ENCODE data around the gene TGFBR3.
"Not testable (repeated sequence)": the region's sequence is repeated elsewhere in the genome, so short reads cannot be mapped to it uniquely, and the experiment has no call there.

Gene TGFBR3

DNA sequence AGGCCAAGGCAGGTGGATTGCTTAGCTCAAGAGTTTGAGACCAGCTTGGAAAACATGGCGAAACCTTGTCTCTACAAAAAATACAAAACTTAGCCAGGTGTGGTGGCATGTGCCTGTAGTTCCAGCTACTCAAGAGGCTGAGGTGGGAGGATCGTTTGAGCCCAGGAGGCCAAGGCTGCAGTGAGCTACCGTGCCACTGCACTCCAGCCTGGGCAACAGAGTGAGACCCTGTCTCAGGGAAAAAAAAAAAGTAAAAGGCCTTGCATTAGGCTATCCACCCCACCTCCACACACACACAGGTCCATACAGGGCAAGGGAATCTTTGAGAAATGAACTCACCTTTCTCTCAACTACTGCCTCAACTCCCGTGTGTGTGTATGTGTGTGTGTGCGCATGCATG is 33.9 kb downstream of the TGFBR3 start:
- H3K4me1 ChIP-seq (ENCODE audit: insufficient read depth, low read length); H3K9me3 ChIP-seq (ENCODE audit: low read length); H3K4me3 ChIP-seq (ENCODE audit: low read length); H3K36me3 ChIP-seq (ENCODE audit: insufficient read depth, low read length); H3K27me3 ChIP-seq (ENCODE audit: insufficient read depth, low read length); H2AFZ ChIP-seq (ENCODE audit: low read depth, low read length): not testable (repeated sequence)

GRCh38 chr1:91851130-91852010 is 34.6 kb downstream of the TGFBR3 start:
- no peak overlapping the region for H2AFZ ChIP-seq (ENCODE audit: low read depth, low read length)
- H3K4me3 ChIP-seq (ENCODE audit: low read length) = no peak overlapping the region
- H3K27me3 ChIP-seq (ENCODE audit: insufficient read depth, low read length) = no peaks in the 10 kb centered on the region
- H3K4me1 ChIP-seq (ENCODE audit: insufficient read depth, low read length) = no peaks in the 10 kb centered on the region
- H3K36me3 ChIP-seq (ENCODE audit: insufficient read depth, low read length) = no peaks in the 10 kb centered on the region
- H3K9me3 ChIP-seq (ENCODE audit: low read length) = no peaks in the 10 kb centered on the region

GRCh38 chr1:91850708-91851107 is 35.2 kb downstream of the TGFBR3 start:
- no peaks in the 10 kb centered on the region for H3K9me3 ChIP-seq (ENCODE audit: low read length)
- H3K4me1 ChIP-seq (ENCODE audit: insufficient read depth, low read length) = no peaks in the 10 kb centered on the region
- H2AFZ ChIP-seq (ENCODE audit: low read depth, low read length) = no peak overlapping the region
- H3K36me3 ChIP-seq (ENCODE audit: insufficient read depth, low read length) = no peaks in the 10 kb centered on the region
- no peaks in the 10 kb centered on the region for H3K27me3 ChIP-seq (ENCODE audit: insufficient read depth, low read length)
- no peak overlapping the region for H3K4me3 ChIP-seq (ENCODE audit: low read length)

- Histone ChIP-seq H3K27me3 (ENCODE audit: insufficient read depth, low read length) (no peaks in the 10 kb centered on the region), H3K4me3 (ENCODE audit: low read length) (no peak overlapping the region), H3K9me3 (ENCODE audit: low read length) (no peaks in the 10 kb centered on the region), H3K36me3 (ENCODE audit: insufficient read depth, low read length) (no peaks in the 10 kb centered on the region), H2AFZ (ENCODE audit: low read depth, low read length) (no peak overlapping the region), H3K4me1 (ENCODE audit: insufficient read depth, low read length) (no peaks in the 10 kb centered on the region)
Measured at GRCh38 chr1:91847851-91848250, 38.1 kb downstream of the TGFBR3 start.

- Histone ChIP-seq H3K4me1 (ENCODE audit: insufficient read depth, low read length) (no peaks in the 10 kb centered on the region), H3K36me3 (ENCODE audit: insufficient read depth, low read length) (no peaks in the 10 kb centered on the region), H3K9me3 (ENCODE audit: low read length) (no peaks in the 10 kb centered on the region), H2AFZ (ENCODE audit: low read depth, low read length) (no peak overlapping the region), H3K27me3 (ENCODE audit: insufficient read depth, low read length) (no peaks in the 10 kb centered on the region), H3K4me3 (ENCODE audit: low read length) (no peak overlapping the region)
Measured at GRCh38 chr1:91846639-91847013, 39.3 kb downstream of the TGFBR3 start.

- no peaks in the 10 kb centered on the region for H3K36me3 ChIP-seq (ENCODE audit: insufficient read depth, low read length)
- H3K9me3 ChIP-seq (ENCODE audit: low read length) = no peaks in the 10 kb centered on the region
- H2AFZ ChIP-seq (ENCODE audit: low read depth, low read length) = no peak overlapping the region
- H3K4me1 ChIP-seq (ENCODE audit: insufficient read depth, low read length) = no peaks in the 10 kb centered on the region
- H3K27me3 ChIP-seq (ENCODE audit: insufficient read depth, low read length) = no peaks in the 10 kb centered on the region
- H3K4me3 ChIP-seq (ENCODE audit: low read length) = no peak overlapping the region
Measured at GRCh38 chr1:91846007-91846638, 39.8 kb downstream of the TGFBR3 start.

DNA sequence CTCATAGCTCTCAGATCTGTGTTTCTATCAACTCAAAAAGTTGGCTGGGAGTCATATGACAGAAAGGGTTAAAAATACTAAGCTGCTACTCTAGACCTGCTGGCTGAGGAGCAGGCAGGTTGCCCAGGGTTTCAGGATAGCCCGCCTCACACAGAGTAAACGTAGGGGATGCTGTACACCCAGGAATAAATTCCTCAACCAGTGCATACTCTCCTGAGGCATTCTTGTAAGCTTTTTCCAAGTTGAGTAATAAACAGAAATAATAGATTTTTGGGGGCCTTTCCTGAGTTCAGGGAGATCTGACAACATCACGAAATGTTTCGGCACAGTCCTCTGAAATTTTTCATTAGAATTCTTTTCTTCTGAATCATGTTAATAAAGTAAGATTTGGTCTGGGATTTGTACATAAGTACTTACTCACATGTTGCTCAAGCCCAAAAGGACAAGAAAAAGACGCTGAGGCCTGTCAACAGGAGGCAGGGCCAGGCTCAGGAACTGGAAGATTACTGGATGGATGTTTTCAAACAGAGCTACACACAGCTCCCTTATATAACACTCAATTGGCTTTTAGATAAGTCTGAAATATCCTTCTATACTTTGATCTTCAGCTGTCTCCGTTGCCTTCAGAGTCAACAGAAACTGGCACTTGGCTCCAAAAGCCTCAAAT is 41.0 kb downstream of the TGFBR3 start:
- H3K4me3 ChIP-seq (ENCODE audit: low read length) = no peak overlapping the region
- H3K9me3 ChIP-seq (ENCODE audit: low read length) = no peaks in the 10 kb centered on the region
- no peaks in the 10 kb centered on the region for H3K27me3 ChIP-seq (ENCODE audit: insufficient read depth, low read length)
- H2AFZ ChIP-seq (ENCODE audit: low read depth, low read length) = no peak overlapping the region
- H3K36me3 ChIP-seq (ENCODE audit: insufficient read depth, low read length) = no peaks in the 10 kb centered on the region
- H3K4me1 ChIP-seq (ENCODE audit: insufficient read depth, low read length) = no peaks in the 10 kb centered on the region

GRCh38 chr1:91843843-91844242 is 42.1 kb downstream of the TGFBR3 start:
- Histone ChIP-seq H3K4me1 (ENCODE audit: insufficient read depth, low read length) (no peaks in the 10 kb centered on the region), H2AFZ (ENCODE audit: low read depth, low read length) (no peak overlapping the region), H3K9me3 (ENCODE audit: low read length) (no peaks in the 10 kb centered on the region)

GRCh38 chr1:91842563-91842962 is 43.4 kb downstream of the TGFBR3 start:
- Histone ChIP-seq H3K9me3 (ENCODE audit: low read length) (no peaks in the 10 kb centered on the region), H3K27me3 (ENCODE audit: insufficient read depth, low read length) (no peaks in the 10 kb centered on the region), H2AFZ (ENCODE audit: low read depth, low read length) (no peak overlapping the region), H3K36me3 (ENCODE audit: insufficient read depth, low read length) (no peaks in the 10 kb centered on the region), H3K4me1 (ENCODE audit: insufficient read depth, low read length) (no peaks in the 10 kb centered on the region), H3K4me3 (ENCODE audit: low read length) (no peak overlapping the region)

More at GRCh38 chr1:91843843-91844242, 42.1 kb downstream of the TGFBR3 start:
- no peaks in the 10 kb centered on the region for H3K36me3 ChIP-seq (ENCODE audit: insufficient read depth, low read length)
- no peak overlapping the region for H3K4me3 ChIP-seq (ENCODE audit: low read length)
- H3K27me3 ChIP-seq (ENCODE audit: insufficient read depth, low read length) = no peaks in the 10 kb centered on the region

DNA sequence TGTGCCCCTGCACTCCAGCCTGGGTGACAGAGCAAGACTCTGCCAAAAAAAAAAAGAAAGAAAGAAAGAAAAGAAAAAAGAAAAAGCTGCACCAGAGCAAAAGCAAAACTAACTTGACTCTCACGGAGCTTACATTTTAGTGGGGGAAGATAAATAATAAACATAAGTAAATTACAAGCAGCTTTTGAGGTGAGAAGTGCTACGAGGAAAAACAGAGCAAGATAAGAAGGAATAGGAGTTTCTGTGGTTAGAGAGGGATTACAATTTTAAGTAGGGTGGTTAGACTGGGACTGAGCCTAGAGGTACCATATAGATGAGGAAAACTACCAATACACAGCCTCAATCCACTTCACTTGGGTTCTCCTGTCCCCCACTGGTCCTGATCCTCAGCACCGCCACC is 43.9 kb downstream of the TGFBR3 start:
- Histone ChIP-seq H3K4me3 (ENCODE audit: low read length) (no peak overlapping the region), H3K27me3 (ENCODE audit: insufficient read depth, low read length) (no peaks in the 10 kb centered on the region), H2AFZ (ENCODE audit: low read depth, low read length) (no peak overlapping the region), H3K4me1 (ENCODE audit: insufficient read depth, low read length) (no peaks in the 10 kb centered on the region), H3K9me3 (ENCODE audit: low read length) (no peaks in the 10 kb centered on the region), H3K36me3 (ENCODE audit: insufficient read depth, low read length) (no peaks in the 10 kb centered on the region)

- not testable (repeated sequence) for H3K9me3 ChIP-seq (ENCODE audit: low read length); H3K36me3 ChIP-seq (ENCODE audit: insufficient read depth, low read length); H2AFZ ChIP-seq (ENCODE audit: low read depth, low read length); H3K27me3 ChIP-seq (ENCODE audit: insufficient read depth, low read length); H3K4me1 ChIP-seq (ENCODE audit: insufficient read depth, low read length); H3K4me3 ChIP-seq (ENCODE audit: low read length)
Measured at GRCh38 chr1:91840276-91840675, 45.7 kb downstream of the TGFBR3 start.

DNA sequence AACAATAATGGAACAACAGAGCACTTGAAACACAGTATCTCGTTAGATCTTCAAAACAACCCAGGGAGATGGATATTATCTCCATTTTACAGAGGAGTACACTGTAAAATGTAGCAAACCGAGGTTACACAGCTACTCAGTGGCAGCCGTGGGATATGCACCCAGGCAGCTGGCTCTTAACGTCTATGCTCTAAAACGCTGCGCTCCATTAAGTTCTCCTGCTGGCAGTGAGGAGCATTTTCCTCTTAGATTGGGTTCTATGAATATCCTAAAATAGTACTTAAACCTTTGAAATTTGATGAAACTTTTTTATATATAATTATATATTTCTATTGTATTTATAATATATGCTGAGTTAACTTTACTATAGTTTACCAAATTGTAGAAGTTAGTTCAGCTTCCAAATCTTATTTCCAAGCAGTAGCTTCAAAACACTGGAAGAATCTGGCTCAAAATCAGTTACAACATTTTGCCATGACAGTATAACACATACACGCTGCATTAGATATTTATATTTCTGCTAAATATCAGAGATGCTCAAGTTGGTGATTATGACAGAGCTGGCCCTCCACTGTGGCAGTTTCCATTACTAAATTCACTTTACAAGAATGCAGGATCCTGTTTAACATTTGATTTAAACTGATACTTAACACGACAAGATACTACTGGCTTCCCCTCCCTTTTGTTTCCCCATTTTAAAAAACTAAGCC is 49.5 kb downstream of the TGFBR3 start:
- no peak overlapping the region for H2AFZ ChIP-seq (ENCODE audit: low read depth, low read length)
- no peaks in the 10 kb centered on the region for H3K36me3 ChIP-seq (ENCODE audit: insufficient read depth, low read length)

GRCh38 chr1:91835087-91835521 is 50.8 kb downstream of the TGFBR3 start:
- no peak overlapping the region for H2AFZ ChIP-seq (ENCODE audit: low read depth, low read length)
- no peaks in the 10 kb centered on the region for H3K36me3 ChIP-seq (ENCODE audit: insufficient read depth, low read length)
- H3K9me3 ChIP-seq (ENCODE audit: low read length) = no peaks in the 10 kb centered on the region
- no peaks in the 10 kb centered on the region for H3K27me3 ChIP-seq (ENCODE audit: insufficient read depth, low read length)
- peaks cover 6% of the 10 kb centered on the region for H3K4me1 ChIP-seq (ENCODE audit: insufficient read depth, low read length)
- no peak overlapping the region for H3K4me3 ChIP-seq (ENCODE audit: low read length)

More for the DNA sequence above, 49.5 kb downstream of the TGFBR3 start:
- Histone ChIP-seq H3K4me3 (ENCODE audit: low read length) (no peak overlapping the region), H3K4me1 (ENCODE audit: insufficient read depth, low read length) (no peaks in the 10 kb centered on the region), H3K27me3 (ENCODE audit: insufficient read depth, low read length) (no peaks in the 10 kb centered on the region), H3K9me3 (ENCODE audit: low read length) (no peaks in the 10 kb centered on the region)
